GM21737 (cell line): ENCODE data around the gene DCAF17.
"Not testable (repeated sequence)": the region's sequence is repeated elsewhere in the genome, so short reads cannot be mapped to it uniquely, and the experiment has no call there.

Experiments
- ATAC-seq: cut with Tn5 transposase; IDR thresholded peaks from one replicate; pipeline ENCODE4 v1.9.1; 2021; ENCODE audit warnings: mild to moderate bottlenecking, moderate library complexity; ENCODE audit not compliant: unreplicated experiment

DCAF17 gene

GRCh38 chr2:171452773-171453172, 18.7 kb downstream of the DCAF17 start:
- ATAC-seq = no peak

GRCh38 chr2:171459498-171459897, 25.5 kb downstream of the DCAF17 start:
- no peak for ATAC-seq

GRCh38 chr2:171460537-171460936, 26.5 kb downstream of the DCAF17 start:
- no peak for ATAC-seq

GRCh38 chr2:171469176-171469575, 35.1 kb downstream of the DCAF17 start:
- no peak for ATAC-seq

- no peak for ATAC-seq
Measured at GRCh38 chr2:171470129-171470528, 36.1 kb downstream of the DCAF17 start.

GRCh38 chr2:171475979-171476378, 42.0 kb downstream of the DCAF17 start:
- no peak for ATAC-seq

- ATAC-seq = no peak
Measured at GRCh38 chr2:171478345-171478744, 44.3 kb downstream of the DCAF17 start.

DNA sequence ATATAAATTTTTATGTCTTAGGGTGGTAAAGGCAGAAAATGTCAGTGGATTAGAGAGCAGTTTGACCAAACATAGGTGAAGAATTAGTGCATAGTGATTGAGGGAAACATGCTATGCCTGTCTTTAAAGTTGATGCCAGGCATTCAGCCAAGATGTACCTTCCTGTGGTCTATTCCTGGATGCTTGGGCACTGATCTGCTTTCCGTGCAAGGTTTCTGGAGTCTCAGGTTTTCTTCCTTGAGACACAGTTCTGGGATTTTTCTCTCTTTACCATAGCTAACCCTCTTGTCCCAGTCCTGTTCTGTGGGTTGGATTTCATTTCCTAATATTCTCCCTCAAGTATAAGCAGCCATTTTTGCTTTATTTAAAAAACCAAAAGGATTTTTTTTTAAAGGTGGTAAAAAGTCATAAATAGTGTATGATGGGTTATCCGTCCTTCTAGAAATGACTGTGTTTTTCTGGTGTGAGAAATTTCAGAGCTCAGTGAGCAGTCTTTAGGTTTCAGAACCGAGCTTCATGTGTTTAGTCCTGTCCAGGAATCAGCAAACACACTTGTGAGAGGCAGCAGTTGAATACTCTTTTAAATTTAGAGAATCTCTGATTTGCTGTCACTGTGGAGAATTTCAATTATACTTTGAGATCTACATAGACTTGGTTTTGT, 45.3 kb downstream of the DCAF17 start:
- ATAC-seq = no peak

- no peak for ATAC-seq
Measured at GRCh38 chr2:171480908-171481307, 46.9 kb downstream of the DCAF17 start.

DNA sequence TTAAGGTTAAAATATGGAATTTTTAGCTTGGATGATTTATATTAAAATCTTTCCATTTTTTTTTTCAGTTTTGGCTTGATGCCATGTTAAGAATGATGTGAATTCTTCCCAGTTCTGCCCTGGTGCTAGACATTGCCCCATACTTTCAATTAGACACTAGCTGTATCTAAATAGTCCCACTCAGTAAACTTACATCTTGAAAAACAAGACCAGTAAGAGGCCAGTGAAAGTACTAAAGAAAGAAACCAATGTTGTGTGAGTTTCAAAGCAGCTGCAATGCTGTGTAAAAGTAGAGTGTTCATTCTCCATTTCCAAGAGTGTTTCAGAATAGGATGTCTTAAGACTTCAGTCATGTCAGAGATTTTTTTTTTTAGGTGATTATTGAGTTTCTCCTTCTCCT, 48.3 kb downstream of the DCAF17 start:
- no peak for ATAC-seq

DNA sequence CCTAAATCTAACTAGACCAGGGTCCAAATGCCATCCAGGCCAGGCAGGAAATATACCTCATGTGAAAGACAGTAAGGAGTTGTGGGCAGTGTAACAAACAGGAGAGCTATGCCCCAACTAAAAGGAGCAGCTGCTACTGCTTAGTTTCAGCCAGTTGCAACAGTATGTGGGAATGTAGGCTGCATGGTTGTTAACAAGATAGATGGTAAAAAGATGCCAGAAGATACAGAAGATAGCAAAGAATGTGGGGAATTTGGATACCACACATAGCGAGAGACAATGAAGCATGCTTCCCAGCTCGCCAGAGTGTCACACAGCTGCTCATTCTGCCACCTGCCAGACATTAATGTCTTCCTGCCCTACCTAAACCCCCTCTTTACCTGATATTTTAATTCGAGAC, 48.9 kb downstream of the DCAF17 start:
- ATAC-seq = no peak

DNA sequence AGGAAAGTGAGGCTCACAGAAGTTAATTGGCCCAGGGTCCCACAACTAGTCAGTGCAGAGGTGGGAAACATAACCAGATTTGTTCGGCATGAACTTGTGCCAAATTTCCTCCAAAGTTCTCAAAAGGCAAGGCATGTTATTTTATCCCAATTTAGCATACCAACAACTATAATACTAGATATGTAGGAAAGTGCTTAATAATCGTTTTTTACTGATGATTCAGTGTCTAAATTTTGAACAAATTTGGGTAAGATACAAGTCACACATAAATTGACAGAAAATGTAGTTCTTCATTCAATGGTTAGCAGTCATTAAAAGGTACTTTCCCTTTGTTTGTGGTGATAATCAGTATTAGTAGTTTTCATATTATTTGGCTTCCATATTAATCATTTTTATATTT, 49.8 kb downstream of the DCAF17 start:
- no peak for ATAC-seq

DNA sequence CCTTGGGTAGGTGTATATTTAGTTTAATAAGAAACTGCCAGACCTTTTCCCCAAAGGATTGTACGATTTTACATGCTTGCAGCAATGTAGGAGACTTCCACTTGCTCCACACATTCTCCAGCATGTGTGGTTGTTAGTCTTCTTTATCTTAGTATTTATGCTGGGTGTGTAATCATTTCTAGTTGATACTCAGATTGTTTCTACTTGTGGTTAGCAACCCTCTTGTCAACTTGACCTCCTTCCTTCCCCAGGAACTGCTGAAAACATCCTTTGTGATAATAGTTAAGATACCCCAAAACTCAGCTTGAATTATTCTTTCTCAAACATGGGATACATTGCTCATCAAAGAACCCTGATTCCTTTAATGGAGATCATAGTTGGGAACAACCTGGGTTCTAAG, 51.1 kb downstream of the DCAF17 start:
- no peak for ATAC-seq

DNA sequence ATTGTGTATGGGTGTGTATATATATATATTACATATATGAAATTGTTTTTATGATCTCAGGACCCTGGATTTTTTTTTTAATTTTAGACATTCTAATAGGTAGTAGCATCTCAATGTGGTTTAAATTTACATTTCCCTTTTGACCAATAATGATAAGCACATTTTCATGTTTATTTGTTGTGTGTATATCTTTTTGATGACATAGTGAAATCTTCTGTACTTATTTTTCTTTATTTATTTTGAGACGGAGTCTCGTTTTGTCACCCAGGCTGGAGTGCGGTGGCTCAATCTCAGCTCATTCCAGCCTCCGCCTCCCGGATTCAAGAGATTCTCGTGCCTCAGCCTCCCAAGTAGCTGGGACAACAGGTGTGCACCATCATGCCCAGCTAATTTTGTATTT, 53.2 kb downstream of the DCAF17 start:
- ATAC-seq = no peak

- no peak for ATAC-seq
Measured at GRCh38 chr2:171487803-171488259, 53.8 kb downstream of the DCAF17 start.

GRCh38 chr2:171490577-171490976, 56.6 kb downstream of the DCAF17 start:
- ATAC-seq = no peak

DNA sequence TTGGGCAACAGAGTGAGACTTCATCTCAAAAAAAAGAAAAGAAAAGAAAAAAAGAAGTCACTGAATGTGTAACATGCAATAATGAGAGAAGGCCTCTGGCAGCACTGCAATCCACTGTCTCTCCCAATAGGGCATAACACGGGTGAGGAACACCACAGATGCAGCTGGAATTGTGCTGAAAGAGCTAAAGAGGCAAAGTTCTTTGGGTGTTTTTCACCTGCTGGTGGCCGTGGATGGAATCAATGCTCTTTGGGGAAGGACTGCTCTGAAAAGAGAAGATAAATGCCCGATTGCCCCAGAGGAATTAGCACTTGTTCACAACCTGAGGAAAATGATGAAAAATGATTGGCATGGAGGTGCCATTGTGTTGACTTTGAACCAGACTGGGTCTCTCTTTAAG, 57.3 kb downstream of the DCAF17 start:
- no peak for ATAC-seq

DNA sequence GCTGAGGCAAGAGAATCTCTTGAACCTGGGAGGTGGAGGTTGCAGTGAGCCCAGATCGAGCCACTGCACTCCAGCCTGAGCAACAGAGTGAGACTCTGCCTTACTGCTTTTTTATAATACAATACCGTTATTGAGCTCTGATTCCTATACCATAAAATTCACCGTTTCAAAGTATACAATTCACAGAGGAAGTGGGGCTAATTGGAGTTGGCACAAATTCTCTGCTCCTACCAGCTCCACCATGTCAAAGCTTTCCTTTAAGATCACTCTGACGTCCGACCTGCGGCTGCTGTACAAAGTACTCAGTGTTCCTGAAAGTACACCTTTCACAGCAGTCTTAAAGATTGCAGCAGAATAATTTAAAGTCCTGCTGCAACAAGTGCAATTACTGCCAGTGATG, 58.6 kb downstream of the DCAF17 start:
- ATAC-seq = no peak

- not testable (repeated sequence) for ATAC-seq
Measured at GRCh38 chr2:171497664-171498063, 63.6 kb downstream of the DCAF17 start.

- ATAC-seq = no peak
Measured at GRCh38 chr2:171505374-171505773, 71.3 kb downstream of the DCAF17 start.

- peak; percentile 68 for ATAC-seq
Measured at GRCh38 chr2:171509945-171510731, 76.1 kb downstream of the DCAF17 start.

DNA sequence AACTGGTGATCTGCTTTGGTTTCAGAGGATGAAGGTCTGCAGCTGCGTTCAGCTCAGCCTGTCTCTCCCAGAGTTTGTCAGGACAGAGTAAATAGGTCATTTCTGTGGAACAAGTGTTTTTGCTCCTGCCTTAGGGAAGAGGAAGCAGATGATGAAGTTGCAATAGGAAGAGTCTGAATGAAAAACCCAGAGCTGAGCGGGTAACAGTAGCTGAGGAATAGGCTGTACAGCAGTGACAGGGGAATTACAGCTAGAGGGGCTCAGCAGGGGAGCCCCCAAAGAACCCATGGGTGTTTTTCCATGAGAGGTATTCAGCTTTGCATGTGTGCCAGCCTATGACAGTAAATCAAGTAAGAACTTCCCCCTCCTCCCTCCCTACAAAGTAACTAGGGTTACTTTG, 78.0 kb downstream of the DCAF17 start:
- ATAC-seq = no peak
